Measurements from ENCODE around the gene NLRC3.

NLRC3 gene

GRCh38 chr16:3548445-3548844, 28.8 kb downstream of the NLRC3 start:
- DNase-seq (ENCODE audit: low read depth): no peak

GRCh38 chr16:3546986-3547682, 30.1 kb downstream of the NLRC3 start:
- DNase-seq (ENCODE audit: low read depth): no peak

GRCh38 chr16:3542601-3543373, 34.4 kb downstream of the NLRC3 start:
- DNase-seq (ENCODE audit: low read depth): no peak

- no peak for DNase-seq (ENCODE audit: low read depth)
Measured at GRCh38 chr16:3541527-3542155, 35.6 kb downstream of the NLRC3 start.

- no peak for DNase-seq (ENCODE audit: low read depth)
Measured at GRCh38 chr16:3538222-3538621, 39.0 kb downstream of the NLRC3 start.

GRCh38 chr16:3536851-3537250, 40.4 kb downstream of the NLRC3 start:
- DNase-seq (ENCODE audit: low read depth): no peak

GRCh38 chr16:3536271-3536731, 40.9 kb downstream of the NLRC3 start:
- no peak for DNase-seq (ENCODE audit: low read depth)

GRCh38 chr16:3534126-3534525, 43.1 kb downstream of the NLRC3 start:
- DNase-seq (ENCODE audit: low read depth): no peak

GRCh38 chr16:3532741-3533140, 44.5 kb downstream of the NLRC3 start:
- DNase-seq (ENCODE audit: low read depth): no peak

- DNase-seq (ENCODE audit: low read depth): no peak
Measured at GRCh38 chr16:3530371-3530914, 46.8 kb downstream of the NLRC3 start.

- no peak for DNase-seq (ENCODE audit: low read depth)
Measured at GRCh38 chr16:3529175-3529574, 48.0 kb downstream of the NLRC3 start.

- DNase-seq (ENCODE audit: low read depth): no peak
Measured at GRCh38 chr16:3528406-3528805, 48.8 kb downstream of the NLRC3 start.

- DNase-seq (ENCODE audit: low read depth): peak; percentile 46
Measured at GRCh38 chr16:3527216-3527829, 49.9 kb downstream of the NLRC3 start.

- DNase-seq (ENCODE audit: low read depth): no peak
Measured at GRCh38 chr16:3525951-3526350, 51.3 kb downstream of the NLRC3 start.

GRCh38 chr16:3523281-3523680, 53.9 kb downstream of the NLRC3 start:
- DNase-seq (ENCODE audit: low read depth): no peak

GRCh38 chr16:3520841-3521240, 56.4 kb downstream of the NLRC3 start:
- DNase-seq (ENCODE audit: low read depth): no peak

GRCh38 chr16:3520413-3520812, 56.8 kb downstream of the NLRC3 start:
- no peak for DNase-seq (ENCODE audit: low read depth)

GRCh38 chr16:3519581-3519980, 57.6 kb downstream of the NLRC3 start:
- DNase-seq (ENCODE audit: low read depth): no peak

- DNase-seq (ENCODE audit: low read depth): no peak
Measured at GRCh38 chr16:3518986-3519348, 58.2 kb downstream of the NLRC3 start.

GRCh38 chr16:3518292-3518985, 58.8 kb downstream of the NLRC3 start:
- DNase-seq (ENCODE audit: low read depth): no peak

- no peak for DNase-seq (ENCODE audit: low read depth)
Measured at GRCh38 chr16:3515897-3516296, 61.3 kb downstream of the NLRC3 start.

- no peak for DNase-seq (ENCODE audit: low read depth)
Measured at GRCh38 chr16:3514621-3515020, 62.6 kb downstream of the NLRC3 start.

All from CMK (cell line).